Stimulated activated CD4-positive, alpha-beta T cell treated with anti-CD3 and anti-CD28 coated beads, Interleukin-1b, Interleukin-23, amount 100 ng/mL, for 48 hours (primary cell): ENCODE results near the gene TMEM87B.

Source experiments
- DNase-seq: peaks from one replicate; pipeline ENCODE4 v3.0.0-alpha.2; 2020

TMEM87B gene

GRCh38 chr2:112153179-112153490 is 98.1 kb downstream of the TMEM87B start:
- no peak for DNase-seq

GRCh38 chr2:112153501-112153900 is 98.4 kb downstream of the TMEM87B start:
- DNase-seq: no peak

- peak; percentile 32 for DNase-seq
Measured at GRCh38 chr2:112154246-112155117, 99.4 kb downstream of the TMEM87B start.

DNA sequence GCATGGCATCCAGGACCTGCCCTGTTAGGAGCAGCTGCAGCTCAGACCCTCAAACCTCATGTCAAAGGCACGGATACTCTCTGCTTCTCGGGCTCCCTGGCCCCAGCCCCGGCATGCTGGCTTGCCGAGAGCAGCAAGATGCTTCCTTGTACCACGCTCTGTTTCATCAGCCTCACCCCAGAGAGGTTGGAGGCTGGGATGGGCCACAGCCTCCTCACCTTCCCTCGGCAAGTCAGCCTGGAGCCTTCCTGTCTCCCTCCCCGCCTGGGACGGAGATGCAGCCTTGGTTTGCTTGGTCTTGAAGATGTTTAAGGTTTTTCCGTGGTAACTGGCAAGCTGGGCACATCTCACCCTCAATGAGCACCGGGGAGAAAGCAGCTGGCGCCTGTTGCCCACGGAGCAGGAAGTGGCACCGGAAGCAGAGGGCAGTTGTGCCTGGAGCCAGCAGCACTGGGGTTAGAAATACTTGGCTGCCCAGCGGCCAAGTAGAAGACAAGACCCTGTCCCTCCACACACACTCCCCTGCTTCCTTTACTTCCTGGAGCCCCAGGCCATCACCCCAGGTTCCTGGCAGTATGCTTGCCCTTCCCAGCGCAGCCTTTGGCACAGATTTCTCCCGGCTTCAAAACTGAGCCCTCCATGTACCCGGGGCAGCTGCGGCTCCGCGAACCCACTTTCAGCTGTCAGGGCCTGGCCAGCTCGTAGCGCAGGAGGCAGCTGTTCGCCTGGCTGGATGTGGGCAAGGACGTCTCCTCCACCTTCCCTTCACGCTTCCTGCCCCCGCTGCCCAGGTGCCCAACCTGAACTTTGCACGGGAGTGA is 100.5 kb downstream of the TMEM87B start:
- DNase-seq: peak; percentile 36

DNA sequence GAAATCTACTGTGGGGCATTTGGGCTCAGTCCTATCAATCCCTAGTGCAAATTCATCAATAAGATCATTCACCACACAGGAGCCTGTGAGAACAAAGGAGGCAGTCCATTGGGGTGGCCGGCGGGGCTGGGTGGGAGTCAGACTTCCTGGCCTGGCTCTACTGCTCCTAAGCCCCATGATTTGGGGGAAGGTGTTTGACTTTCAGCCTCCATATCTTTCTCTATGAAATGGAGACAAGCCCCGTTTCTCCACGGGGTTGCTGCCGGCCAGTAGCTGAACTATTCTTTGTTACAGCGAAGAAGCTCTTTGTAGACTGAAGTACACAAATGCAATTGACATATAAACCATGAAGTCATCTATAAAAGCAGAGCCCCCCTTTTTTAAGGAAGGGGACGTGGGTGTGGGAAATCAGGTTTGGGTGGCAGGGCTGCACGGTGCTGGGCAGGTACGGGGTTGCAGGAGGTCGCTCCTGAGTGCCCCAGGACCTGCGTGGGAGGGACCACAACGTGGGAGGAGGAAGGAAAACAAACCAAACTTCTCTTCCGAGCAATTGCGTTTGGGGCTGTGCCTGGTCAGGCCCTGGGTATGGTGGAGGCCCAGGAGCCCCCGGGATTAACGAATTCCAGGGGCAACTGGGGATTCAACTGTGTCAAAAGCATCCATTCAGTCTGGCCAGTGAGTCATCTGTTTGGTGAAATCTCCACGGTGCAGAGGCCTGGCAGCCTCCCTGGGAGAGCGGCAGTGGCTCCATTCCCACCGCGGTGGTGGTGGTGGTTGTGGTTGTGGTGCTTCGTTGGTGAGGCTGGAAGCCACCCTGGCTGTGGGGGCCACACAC is 101.3 kb downstream of the TMEM87B start:
- peak; percentile 52 for DNase-seq

- DNase-seq: no peak
Measured at GRCh38 chr2:112157472-112157871, 102.4 kb downstream of the TMEM87B start.

DNA sequence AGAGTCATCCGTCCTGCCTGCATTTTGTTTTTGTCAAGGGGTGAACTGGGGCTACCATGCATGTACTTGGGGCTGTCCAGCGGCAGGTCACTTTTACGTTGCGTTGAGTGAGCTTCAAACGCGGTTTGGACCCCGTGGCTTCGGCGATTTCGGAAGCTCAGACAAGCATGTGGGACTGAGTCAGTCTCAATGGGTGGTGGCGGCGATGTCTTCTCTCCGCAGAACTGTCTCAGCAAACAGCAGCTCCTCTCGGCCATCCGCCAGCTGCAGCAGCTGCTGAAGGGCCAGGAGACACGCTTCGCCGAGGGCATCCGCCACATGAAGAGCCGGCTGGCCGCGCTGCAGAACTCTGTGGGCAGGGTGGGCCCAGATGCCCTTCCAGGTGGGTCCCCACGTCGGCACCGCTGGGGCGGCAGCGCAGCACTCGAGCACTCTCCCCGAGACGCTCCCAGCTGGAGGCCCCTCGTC is 104.4 kb downstream of the TMEM87B start:
- DNase-seq: no peak

DNA sequence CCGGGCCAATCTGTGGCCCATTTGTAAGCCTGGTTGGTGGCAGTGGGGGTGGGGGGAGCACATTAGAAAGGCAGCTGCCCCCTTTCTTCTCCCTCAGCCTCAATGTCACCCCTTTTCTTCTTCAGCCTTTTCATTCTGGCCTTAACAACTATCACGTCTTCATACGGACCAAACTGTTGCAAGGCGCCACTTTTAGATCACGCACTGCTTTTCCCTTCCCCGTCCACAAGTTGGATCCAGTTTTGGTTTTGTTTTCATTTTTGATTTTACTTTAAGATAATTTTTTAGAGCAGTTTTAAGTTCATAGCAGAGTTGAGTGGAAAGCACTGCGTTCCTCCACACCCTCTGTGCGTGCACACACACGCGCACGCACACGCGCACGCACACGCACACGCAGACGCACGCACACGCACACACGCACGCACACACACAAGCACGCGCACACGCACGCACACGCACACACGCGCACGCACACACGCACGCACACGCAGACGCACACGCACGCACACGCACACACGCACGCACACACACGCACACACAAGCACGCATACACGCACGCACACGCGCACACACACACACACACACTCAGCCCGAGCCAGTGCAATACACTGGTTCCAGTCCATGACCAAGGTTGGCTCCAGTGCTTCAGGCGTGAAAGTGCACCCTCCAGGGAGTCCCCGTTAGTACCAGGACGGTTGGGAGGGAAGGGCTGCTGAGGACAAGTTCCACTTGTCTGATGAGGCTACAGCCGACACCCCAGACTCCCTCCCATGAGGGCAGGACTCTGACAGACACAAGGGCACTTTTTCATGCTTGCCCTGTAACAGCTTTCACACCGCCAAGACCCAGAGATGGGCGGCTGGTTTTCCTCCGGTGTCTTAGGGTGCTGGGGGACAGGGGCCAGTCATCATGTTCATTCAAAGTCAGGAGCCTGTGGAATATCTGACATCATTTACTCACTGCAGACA is 105.5 kb downstream of the TMEM87B start:
- no peak for DNase-seq

- no peak for DNase-seq
Measured at GRCh38 chr2:112161431-112162145, 106.5 kb downstream of the TMEM87B start.

DNA sequence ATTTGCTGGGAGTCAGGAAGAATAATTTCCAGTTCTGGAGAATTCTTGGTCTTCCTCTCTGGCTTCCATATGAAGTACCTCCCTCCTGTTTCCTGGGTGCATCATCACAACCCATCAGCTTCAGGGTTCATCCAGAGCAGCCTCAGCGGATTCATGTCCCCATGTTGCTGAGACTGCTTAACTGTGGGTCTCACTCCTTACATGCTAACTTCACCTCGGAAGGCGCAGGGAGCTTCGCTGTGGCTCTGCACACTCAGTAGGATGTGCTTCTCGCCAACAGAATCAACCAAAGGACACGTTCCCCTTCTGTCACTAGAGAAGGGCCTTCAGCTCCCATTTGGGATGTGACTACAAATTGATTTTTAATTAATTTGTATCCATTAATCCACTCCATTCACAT is 107.3 kb downstream of the TMEM87B start:
- no peak for DNase-seq

DNA sequence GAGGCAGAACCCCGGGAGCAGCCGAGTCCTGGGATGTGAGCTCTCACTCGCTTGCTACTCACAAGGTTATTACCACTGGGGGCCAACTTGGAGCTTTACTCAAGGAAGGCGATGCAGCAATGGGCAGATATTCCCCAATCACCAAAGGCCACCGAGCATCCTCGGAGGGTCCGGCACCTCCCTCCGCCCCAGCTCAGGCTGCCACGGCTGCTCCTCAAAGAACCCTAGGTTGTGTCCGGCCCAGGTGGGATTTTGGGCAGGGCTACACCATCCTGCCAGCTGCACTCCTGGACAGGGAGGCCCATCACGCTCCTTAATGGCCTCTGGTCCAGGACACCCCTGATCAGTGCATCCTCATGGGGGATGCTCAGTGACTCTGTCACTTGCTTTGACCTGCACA is 107.9 kb downstream of the TMEM87B start:
- no peak for DNase-seq

- no peak for DNase-seq
Measured at GRCh38 chr2:112163541-112163981, 108.5 kb downstream of the TMEM87B start.

- DNase-seq: no peak
Measured at GRCh38 chr2:112164876-112165275, 109.8 kb downstream of the TMEM87B start.

- DNase-seq: no peak
Measured at GRCh38 chr2:112165296-112165695, 110.2 kb downstream of the TMEM87B start.

- peak; percentile 40 for DNase-seq
Measured at GRCh38 chr2:112166806-112167499, 111.9 kb downstream of the TMEM87B start.

GRCh38 chr2:112168422-112169124 is 113.5 kb downstream of the TMEM87B start:
- DNase-seq: no peak
